Endothelial cell of umbilical vein (primary cell): Measurements from ENCODE around the gene ARPC5L. TPM values are rescaled to one million over a fixed set of nuclear protein-coding genes. Genes with fewer than 3 reads are reported as not detected.

Source experiments
- BruUV-seq: library from RNA; stranded (reverse); fragments of 400-500 nt; replicated peaks from 2 replicates; lab custom pipeline; 2021; lab: Mats Ljungman, UMichigan
- CTCF ChIA-PET: fragments of 300-600, 350-600 bp; sonication (Branson Sonifier 250); formaldehyde crosslinking; loops from one replicate; lab custom pipeline; 2021; ENCODE audit warnings: antibody characterized with exemption, inconsistent platforms; lab: Charles Lee
- POLR2A ChIA-PET: fragments of 300-600, 350-600 bp; sonication (Branson Sonifier 250); formaldehyde crosslinking; loops from one replicate; lab custom pipeline; 2021; ENCODE audit warnings: antibody characterized with exemption, inconsistent platforms; lab: Charles Lee
- DNase-seq: peaks from one replicate; pipeline ENCODE4 v3.0.0-alpha.2; 2011; ENCODE audit warnings: low read depth, low spot score
- FAIRE-seq: peaks from 2 replicates; lab custom pipeline; 2011; peaks lifted over from hg19 to GRCh38; lab: Jason Lieb, UNC
- H2AFZ ChIP-seq: 2 replicates; pipeline ENCODE4 v1.6.0; 2012; ENCODE audit warnings: low read depth, low read length, control low read depth, inconsistent platforms
- H3K27ac ChIP-seq: 2 replicates; pipeline ENCODE4 v1.5.1; 2011; ENCODE audit warnings: low read depth, mild to moderate bottlenecking, control low read depth, low read length, moderate library complexity; ENCODE audit not compliant: insufficient read depth
- H3K27me3 ChIP-seq, 2 experiments: 2 replicates each; pipeline versions ENCODE4 v1.6.0 to v1.6.1; 2011; ENCODE audit warnings: low read length in 2 of 2, mixed read lengths in 1 of 2; ENCODE audit not compliant: control insufficient read depth in 2 of 2, insufficient read depth in 2 of 2
- H3K36me3 ChIP-seq, 2 experiments: 2 replicates in 1 of 2; 3 replicates in 1 of 2; pipeline ENCODE4 v1.5.1; 2011; ENCODE audit warnings: low read length in 2 of 2, mild to moderate bottlenecking in 1 of 2, moderate library complexity in 1 of 2; ENCODE audit not compliant: control insufficient read depth in 2 of 2, insufficient read depth in 2 of 2; ENCODE audit errors: extremely low read depth in 1 of 2
- H3K4me1 ChIP-seq: 3 replicates; pipeline ENCODE4 v1.5.1; 2011; ENCODE audit warnings: mild to moderate bottlenecking, low read length; ENCODE audit not compliant: control insufficient read depth, insufficient read depth; ENCODE audit errors: extremely low read depth
- H3K4me2 ChIP-seq: 2 replicates; pipeline ENCODE4 v1.6.1; 2011; ENCODE audit warnings: low read length, control low read depth, mixed read lengths; ENCODE audit not compliant: insufficient read depth
- H3K4me3 ChIP-seq, 3 experiments: fragments of 200-600 bp in 1 of 3; sonication (generic), shearing (Covaris generic) in 1 of 3; replicated peaks in 1 of 3; 2 replicates each; pipeline ENCODE4 v1.5.1; 2011 to 2016; ENCODE audit warnings: control low read depth in 3 of 3, low read length in 3 of 3, mild to moderate bottlenecking in 2 of 3, inconsistent platforms in 1 of 3, low read depth in 1 of 3, moderate library complexity in 1 of 3; ENCODE audit not compliant: insufficient read depth in 1 of 3
- H3K79me2 ChIP-seq: 2 replicates; pipeline ENCODE4 v1.6.0; 2012; ENCODE audit warnings: low read length, inconsistent platforms; ENCODE audit not compliant: control insufficient read depth, insufficient read depth
- H3K9ac ChIP-seq: replicated peaks from 2 replicates; pipeline ENCODE3; 2011; ENCODE audit warnings: low read length, control low read depth; ENCODE audit not compliant: insufficient read depth; ENCODE audit errors: extremely low read depth
- H3K9me1 ChIP-seq: replicated peaks from 3 replicates; pipeline ENCODE4 v1.6.0; 2011; ENCODE audit warnings: mild to moderate bottlenecking, low read length; ENCODE audit not compliant: control insufficient read depth, insufficient read depth; ENCODE audit errors: extremely low read depth
- H3K9me3 ChIP-seq: replicated peaks from 2 replicates; pipeline ENCODE4 v1.5.1; 2012; ENCODE audit warnings: low read length, inconsistent platforms; ENCODE audit not compliant: control insufficient read depth, insufficient read depth
- H4K20me1 ChIP-seq: replicated peaks from 2 replicates; pipeline ENCODE3; 2011; ENCODE audit warnings: mild to moderate bottlenecking, low read length; ENCODE audit not compliant: control insufficient read depth, insufficient read depth; ENCODE audit errors: extremely low read depth
- CTCF ChIP-seq, 2 donors: IDR thresholded peaks; 1 replicate in 1 of 2; 2 replicates in 1 of 2; pipeline ENCODE4 v1.5.1; 2011; ENCODE audit warnings: low read length in 2 of 2, mild to moderate bottlenecking in 2 of 2, moderate library complexity in 2 of 2, control low read depth in 1 of 2, inconsistent platforms in 1 of 2, low read depth in 1 of 2; ENCODE audit not compliant: insufficient read depth in 1 of 2; ENCODE audit errors: extremely low read depth in 1 of 2
- EZH2 ChIP-seq: IDR thresholded peaks from 2 replicates; pipeline ENCODE4 v1.6.1; 2012; ENCODE audit warnings: borderline replicate concordance, low read depth, mild to moderate bottlenecking, moderate library complexity, low read length, inconsistent platforms; ENCODE audit not compliant: severe bottlenecking
- dilution Hi-C: fragments of 300-500 bp; cut with MboI; formaldehyde crosslinking; loops from one replicate; pipeline ENCODE4 v1.15.0; 2019; ENCODE audit warnings: low sequenced_read_pairs; ENCODE audit not compliant: extremely low pct_ligation_motif_present
- intact Hi-C: fragments of 100-400 bp; cut with micrococcal nuclease; formaldehyde crosslinking; loops from one replicate; pipeline ENCODE4 v1.10.0; 2022
- polyA plus RNA-seq, 4 experiments: library from polyadenylated mRNA; depleted of rRNA in 3 of 4; stranded (reverse) in 3 of 4; unstranded in 1 of 4; fragments of >200 nt; gene quantifications; 2 replicates each; pipeline versions ENCODE4 v1.2.1 to v1.2.3, GENCODE V29; 2011 to 2012; ENCODE audit warnings: missing spikeins in 1 of 4
- total RNA-seq: library from RNA; stranded (reverse); gene quantifications from 2 replicates; pipeline ENCODE4 v1.2.3, GENCODE V29; 2021

ARPC5L gene
- total and polyA plus RNA-seq, 2 donors (not counting 3 experiments of a cell fraction or from before 2014, with no cell fraction given): 60.7 to 68.1 TPM

DNA sequence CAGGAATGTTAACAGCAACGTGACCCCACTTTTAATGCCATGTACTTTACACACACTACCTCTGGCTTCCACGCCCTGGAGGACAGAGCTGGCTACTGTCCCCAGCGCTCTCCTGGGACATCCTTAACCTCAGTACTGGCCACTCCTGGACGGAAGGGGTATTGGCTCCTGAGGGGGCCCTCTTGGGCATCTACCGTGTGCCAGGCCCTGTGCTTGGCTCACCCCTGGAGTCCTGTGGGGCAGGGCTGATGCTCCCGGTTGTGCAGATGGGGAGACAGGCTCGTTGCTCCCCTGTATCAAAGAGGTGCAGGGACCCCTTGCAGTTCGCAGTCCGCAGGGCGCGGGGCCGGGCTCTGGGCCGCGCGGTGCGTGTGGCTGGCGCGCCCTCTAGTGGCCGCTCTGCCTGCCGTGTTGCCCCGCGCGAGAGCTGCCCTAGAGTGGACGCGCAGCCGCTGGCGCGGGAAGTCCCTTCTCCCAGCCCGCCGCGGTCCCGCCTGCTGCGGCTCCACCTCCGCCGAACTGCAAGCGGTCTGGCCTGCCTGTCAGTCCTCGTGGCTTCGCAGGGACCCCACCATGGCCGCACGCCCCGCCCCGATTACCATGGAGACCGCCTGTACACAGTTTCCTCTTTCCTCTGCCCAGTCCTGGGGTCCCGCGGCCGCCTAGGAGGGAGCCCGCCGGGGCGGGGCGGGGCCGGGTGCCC is 8.9 kb upstream of the ARPC5L start, which contains the start of gene WDR38:
TSS of gene WDR38 (plus strand) at position 632 of the 703 bp plus-strand sequence. CDS start 72 bp downstream, outside the sequence.
- TF ChIP-seq CTCF (IDR thresholded peaks at IDR 0.05; ENCODE audit: extremely low read depth in 1 of 2, insufficient read depth in 1 of 2, low read depth in 1 of 2, low read length in 2 of 2) (peak; percentile 80 to 94), EZH2 (no peak)
- Histone ChIP-seq H2AFZ (peak within 1 kb of the TSS; percentile 71), H3K9me3 (no peaks in the 10 kb centered on the region), H3K27ac (no peak within 1 kb of the TSS), H3K27me3 (peaks cover 0 to 2% of the 10 kb centered on the region in 2 experiments), H4K20me1 (no peaks in the 10 kb centered on the region), H3K4me3 (peak within 1 kb of the TSS; percentile 2 to 38 (median 32)), H3K9ac (peak within 1 kb of the TSS; percentile 22), H3K4me1 (peaks cover 3% of the 10 kb centered on the region), H3K4me2 (peak within 1 kb of the TSS; percentile 33), H3K9me1 (no peaks in the 10 kb centered on the region), H3K36me3 (peaks cover 2 to 14% of the 10 kb centered on the region in 2 experiments), H3K79me2 (no peaks in the 10 kb centered on the region)
- peak; percentile 76 for FAIRE-seq
- peak; percentile 65 for DNase-seq
- POLR2A ChIA-PET: interaction anchor here (1.2 to 1.7 kb wide), 4 partner anchors 8 to 81 kb away, joined by 3 to 5 read pairs (median 4); partner anchors contain the start of genes ARPC5L and RPL35
- dilution Hi-C loops: no loop called here
- CTCF ChIA-PET: interaction anchor here (0.5 to 15.1 kb wide), 50 partner anchors 9 to 525 kb away, joined by 3 to 967 read pairs (median 5); partner anchors contain the start of genes ARPC5L, NR6A1, OLFML2A and RPL35
- intact Hi-C loops: loop anchor here (1.0 kb wide), 6 partner anchors 41 to 521 kb away; partner anchors contain the start of gene SCAI
- no TSS peak for BruUV-seq
